Stimulated activated CD8-positive, alpha-beta memory T cell treated with anti-CD3 and anti-CD28 coated beads, Interleukin-15, amount 100 ng/mL, for 48 hours (primary cell): ENCODE results near the gene ZDHHC9.

ENCODE experiments used
- DNase-seq, 2 donors: peaks; one replicate each; pipeline ENCODE4 v3.0.0-alpha.2; 2020; ENCODE audit warnings: low read depth in 2 of 2

Gene ZDHHC9

GRCh38 chrX:129786210-129786651 lies 57.5 kb downstream of the ZDHHC9 start:
- no peak for DNase-seq

DNA sequence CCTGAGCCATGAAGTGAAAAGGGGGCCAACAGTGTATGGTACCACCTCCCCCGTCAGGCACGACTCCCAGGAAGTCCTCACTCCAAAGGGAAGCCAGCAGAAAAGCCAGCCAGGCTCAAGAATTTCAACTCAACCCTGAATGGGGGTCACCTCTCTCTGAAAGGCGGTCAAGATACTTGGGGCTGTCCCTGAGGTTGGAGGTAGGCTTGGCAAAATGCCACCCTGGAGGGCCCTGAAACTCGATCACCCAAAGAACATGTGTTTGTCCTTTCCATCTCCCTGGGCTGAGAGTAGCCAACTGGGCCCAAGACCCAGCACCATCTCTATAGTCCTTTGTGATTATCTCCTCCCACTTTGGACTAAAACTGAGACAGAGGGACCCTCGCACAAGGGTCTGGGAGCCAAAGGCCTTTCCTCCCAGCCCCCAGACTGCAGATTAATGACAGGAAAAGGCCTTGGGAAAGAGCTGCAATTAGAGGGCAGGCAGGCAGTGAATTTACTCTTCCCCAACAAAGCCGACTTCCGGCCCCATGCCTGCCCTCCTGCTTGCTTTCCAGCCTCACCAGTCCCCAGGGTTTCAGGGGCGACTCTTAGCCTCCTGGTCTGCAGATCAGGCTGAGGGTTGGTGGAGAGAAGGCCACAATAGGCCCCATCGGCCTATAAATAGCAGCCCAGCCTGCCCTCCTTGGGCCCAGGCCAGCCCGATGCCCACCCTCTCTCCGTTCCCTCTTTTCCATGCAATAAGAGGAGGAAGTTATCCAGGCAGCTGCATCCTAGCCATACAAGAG lies 58.3 kb downstream of the ZDHHC9 start:
- no peak for DNase-seq

GRCh38 chrX:129784371-129784770 lies 59.3 kb downstream of the ZDHHC9 start:
- no peak for DNase-seq

DNA sequence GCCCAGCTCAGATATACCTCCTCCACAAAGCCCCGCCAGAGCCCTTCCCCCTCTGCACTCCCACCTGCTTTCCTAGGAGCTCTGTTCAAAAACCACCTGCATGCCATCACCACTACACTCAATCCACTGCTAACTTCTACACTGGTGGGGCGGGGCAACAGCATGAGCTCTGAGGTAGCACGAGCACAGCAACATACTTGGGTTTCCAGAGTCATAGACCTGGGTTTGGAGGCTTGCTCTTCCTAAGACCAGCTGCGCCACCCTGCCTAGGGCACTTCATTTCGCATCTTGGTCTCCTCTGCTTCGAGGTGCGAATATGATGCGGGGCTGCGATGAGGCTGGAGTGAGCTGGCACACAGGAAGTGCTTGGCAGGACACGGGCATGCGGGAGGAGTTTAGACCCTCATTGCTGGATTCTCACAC lies 60.4 kb downstream of the ZDHHC9 start:
- no peak for DNase-seq

DNA sequence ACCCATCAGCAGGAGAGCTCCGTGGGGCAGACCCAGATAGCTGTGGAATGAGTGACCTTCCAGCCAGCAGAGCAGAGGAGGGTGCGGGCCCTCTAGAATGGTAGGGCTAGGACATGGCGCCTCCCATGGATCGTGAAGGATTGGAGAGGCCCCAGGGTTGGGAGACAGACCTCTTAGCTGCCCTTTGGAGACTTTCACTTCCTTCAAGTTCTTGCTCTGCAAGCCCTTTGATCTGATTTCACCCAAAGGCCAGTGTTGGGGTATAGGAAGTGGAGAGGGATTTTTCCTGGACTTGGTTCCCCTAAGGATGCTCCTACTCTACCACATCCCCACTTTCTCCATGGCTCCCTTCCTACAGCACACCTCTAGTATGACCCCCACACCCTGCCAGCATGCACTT lies 61.0 kb downstream of the ZDHHC9 start:
- no peak for DNase-seq

DNA sequence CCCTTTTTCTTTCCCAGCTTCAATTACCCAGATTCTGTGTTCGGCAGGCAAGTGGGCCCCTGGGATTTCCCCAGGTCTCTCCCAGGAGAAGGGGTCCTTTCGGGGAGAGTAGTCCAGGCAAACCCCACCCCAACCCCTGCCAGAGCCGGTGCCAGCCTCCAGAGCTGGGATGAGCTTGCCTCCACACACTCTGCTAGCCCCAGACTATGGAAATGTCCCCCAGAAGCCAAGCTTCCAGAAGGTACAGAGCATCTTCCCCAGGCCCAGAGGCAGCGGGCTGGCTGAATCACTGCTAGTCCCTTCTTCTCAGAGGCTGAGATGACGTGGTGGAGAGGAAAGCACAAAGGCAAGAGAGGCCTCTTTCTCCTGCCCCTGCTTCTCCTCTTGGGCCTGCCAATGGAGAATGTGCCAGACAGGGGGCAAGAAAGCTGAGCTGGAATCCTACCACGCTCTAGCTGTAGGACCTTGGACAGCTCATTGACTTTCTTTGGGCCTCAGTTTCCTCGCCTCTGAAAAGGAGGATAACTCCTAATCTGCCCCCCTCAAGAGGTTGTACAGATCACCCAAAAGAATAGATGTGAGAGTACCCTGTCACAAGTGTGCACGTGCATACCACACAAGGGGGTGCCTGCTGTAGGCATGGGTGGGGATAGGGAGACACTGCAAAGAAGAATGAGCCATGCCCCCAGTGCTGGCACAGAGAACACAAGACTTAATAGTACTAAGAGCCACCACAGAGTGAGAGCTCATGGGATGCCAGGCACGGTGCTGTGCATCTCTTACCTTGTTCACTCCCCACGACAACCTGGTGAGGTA lies 61.8 kb downstream of the ZDHHC9 start:
- no peak for DNase-seq

DNA sequence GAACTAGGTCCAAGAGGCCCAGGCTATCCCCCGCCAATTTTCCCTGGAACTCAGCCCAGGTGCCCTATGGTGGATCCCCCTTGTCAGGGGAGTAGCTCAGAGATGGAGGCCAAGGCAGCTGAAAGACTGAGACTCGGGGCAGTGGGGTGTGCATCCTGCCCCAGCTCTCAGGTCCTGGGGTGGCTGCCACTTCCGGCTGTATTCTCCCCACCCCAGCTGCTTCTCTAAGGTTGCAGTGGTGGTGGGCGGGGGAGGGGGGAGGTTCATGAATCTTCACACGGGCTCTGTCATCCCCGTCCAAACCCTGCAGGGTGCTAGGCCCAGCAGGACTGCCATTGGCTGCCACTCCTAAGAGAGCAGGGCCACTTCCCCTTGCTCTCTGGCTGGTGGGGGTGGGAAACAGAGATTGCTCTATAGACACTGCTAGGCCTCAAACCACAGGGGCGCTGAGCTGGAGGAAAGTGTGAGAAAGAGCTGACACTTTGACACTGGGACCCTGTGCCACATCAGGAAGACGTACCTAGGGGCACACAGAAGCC lies 62.5 kb downstream of the ZDHHC9 start:
- peak; percentile 76 to 81 for DNase-seq

GRCh38 chrX:129780441-129781105 lies 63.1 kb downstream of the ZDHHC9 start:
- no peak for DNase-seq

DNA sequence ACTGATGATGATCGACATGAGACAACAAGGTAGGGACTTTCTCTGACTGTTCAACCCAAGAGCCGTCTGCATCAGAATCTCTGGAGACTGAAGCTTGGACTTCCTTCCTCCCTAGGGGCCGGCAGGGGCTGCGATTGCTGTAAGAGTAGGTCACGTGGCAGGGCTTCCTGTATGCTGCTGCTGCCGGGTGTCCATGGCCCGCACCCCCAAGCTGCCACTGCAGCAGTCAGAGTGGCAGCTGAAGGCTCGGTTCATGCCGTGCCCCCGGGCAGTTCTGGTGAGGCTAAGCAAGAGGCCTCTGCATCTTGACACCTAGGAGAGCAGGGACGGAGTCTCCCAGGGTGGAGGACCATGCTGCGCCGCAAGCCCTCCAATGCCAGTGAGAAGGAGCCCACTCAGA lies 63.9 kb downstream of the ZDHHC9 start, which contains the start of gene SASH3:
TSS of gene SASH3 (plus strand) at position 203 of the 400 bp plus-strand sequence. CDS start at position 352, 149 bp downstream.
- peak in 1 of 2 donors; percentile 50 for DNase-seq

DNA sequence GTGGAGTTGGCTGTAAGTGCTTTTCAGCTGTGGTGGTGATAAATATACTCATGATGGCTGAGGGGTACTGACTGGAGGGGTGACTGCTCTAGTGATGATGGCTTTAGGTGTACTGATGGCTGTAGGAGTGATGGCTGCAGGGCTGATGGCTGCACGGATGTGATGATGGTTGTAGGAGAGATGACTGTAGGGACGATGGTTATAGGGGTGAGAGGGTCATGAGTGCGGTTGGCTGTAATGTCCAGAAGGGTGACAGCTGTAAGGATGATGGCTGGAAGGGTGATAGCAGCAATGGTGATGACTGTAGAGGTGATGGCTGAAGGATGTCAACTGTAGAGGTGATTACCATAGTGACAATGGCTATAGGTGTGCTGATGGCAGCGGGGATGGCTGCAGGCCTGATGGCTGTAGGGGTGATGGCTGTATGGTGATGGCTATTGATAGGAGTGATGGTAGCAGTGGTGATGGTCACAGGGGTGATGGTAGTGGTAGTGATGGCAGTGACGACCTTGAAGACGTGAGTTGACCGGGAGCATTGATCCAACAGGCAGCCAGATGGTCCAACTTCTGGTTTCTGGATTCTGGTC lies 64.5 kb downstream of the ZDHHC9 start:
- DNase-seq = no peak

DNA sequence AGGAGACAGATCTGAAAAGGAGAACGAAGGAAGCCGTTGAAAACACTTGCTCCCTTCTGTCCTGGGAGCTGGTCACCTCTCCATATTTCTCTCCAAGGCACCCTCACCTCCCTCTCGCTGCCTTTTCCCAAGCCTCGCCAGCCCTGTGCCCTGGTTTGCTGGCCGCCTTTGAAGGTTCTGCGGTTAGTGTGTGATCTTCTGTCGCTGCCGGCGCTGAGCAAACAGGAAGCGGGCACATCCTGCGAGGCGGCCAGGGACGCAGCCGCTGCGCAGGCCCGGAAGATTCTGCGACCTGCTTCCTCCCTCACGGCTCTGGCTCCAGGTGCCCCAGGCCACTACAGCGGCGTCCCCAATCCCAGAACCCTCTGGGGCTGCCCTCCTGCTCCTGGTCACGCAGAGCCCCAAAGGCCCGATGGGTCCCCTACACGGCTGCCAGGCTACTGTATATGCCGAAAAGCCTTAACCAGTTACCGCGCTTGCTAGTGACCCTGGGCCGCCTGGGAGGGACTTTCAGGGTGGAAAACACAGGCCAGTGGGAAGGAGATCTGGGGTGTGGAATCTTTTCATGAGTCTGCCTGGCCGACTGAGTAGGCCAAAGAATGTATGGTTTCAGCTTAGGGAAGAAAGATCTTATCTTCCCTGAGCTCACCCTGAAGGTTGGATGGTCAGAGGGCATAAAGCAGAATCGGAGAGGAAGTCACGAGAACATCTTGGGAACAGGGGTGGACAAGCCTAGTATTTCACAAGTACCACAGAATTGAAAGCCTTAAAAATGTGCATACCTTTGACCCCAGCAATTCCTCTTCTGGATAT lies 66.3 kb downstream of the ZDHHC9 start:
- peak; percentile 59 to 67 for DNase-seq

DNA sequence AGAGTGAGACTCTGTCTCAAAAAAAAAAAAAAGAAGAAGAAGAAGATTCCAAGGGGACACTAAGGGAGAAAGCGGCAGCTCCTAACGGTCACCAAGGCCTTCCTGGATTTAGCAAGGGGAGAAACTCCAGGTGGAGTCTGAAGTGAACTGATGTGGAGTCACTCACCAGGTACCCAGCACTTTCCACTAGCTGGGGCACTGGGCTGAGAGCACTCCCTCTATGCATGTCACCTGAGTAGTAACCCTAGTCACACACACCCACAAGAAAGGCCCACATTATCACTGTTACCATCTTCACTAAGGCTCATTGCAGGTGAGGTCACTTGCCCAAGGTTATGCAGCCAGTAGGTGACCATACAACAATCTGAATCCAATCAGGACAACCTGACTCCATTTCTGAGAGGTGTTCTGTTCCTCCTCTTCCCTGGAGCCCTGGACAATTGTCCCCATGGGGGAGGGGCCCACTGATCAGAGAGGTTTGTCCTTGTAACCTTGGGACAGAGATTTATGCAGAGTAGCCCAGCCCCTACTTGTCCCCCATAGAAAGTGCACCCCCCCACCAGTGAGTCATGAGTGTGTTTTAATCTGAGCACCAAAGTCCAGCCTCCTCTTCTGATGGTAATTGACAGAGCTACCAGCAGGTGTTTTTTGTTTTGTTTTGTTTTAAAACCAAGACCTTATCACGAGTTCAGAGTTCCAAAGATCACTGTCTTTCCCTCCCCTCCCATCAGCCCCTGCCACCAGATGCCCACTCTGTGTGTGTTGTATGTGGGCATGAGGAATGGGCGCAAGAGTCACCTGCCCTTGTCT lies 69.8 kb downstream of the ZDHHC9 start:
- DNase-seq = no peak

DNA sequence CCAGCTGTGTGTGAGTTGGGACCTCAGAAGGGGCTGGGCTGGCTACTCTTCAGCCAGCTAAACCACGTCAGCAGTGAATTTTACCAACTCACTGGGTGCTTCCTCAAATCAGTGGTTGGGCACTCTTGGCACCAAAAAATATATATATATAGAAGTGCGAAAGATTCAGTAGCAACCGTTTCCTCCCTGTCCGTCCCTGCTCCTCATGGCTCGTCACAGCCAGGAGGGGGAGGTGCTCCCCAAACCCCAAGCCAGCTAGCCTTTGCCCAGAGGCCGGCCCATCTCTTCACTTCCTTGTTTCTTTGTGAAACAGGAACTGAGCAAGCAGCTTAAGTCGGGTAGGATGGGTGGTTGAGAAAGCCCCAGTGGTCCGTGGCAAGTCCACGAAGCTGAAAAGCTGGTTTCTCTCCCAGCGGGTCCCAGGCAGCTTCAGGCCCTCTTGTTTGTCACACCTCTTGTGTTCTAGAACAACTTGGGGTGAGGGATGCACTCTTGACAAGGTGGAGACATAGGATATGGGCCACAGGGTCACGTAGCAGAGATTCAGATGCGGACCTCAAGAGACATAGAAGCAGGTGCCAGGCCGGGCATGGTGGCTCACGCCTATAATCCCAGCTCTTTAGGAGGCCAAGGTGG lies 70.8 kb downstream of the ZDHHC9 start:
- DNase-seq = peak in 1 of 2 donors; percentile 31

GRCh38 chrX:129771266-129771995 lies 72.3 kb downstream of the ZDHHC9 start:
- no peak for DNase-seq

- peak; percentile 52 to 61 for DNase-seq
Measured at GRCh38 chrX:129769467-129770154, 74.1 kb downstream of the ZDHHC9 start.

DNA sequence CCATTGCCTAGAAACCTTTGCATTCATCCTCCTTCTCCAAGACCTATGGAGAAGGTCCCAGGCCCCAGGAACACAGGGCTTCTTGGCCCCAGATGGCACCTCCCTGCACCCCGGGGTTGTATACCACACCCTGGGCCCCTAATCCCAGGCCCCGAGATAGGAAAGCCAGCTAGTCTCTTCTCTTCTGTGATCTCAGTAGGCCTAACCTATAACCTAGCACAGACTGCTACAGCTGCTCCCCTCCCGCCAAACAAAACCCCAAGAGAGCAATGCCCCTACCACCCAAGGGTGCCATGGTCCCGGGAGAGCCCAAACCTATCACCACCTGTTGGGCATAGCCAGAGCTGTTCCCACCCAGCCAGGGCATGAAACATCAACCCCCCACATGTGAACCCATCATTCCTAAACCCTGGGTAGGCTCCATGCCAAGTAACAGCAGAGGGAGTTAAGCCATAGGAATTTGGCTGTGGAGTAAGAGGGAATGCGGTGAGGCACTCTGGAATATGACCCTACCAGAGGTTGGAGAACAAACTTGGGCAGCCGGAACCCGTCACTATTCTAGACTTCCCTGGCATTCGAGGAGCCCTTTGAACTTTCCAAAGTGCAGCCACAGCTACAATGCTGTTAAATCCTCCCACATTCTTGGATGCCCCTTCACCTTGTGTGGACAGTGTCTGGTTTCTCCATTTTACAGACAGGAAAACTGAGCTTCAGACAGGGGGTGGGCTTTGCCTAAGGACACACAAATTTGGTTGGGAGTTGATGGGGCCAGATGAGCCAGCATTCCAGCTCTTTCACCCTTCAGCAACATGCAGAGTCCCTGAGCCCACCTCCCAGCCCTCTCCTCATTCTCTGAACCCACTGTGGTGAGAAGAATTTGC lies 74.9 kb downstream of the ZDHHC9 start:
- DNase-seq = no peak

GRCh38 chrX:129768186-129768585 lies 75.5 kb downstream of the ZDHHC9 start:
- no peak for DNase-seq
